IPS DF 19.7 (cell line): Measurements from ENCODE around the gene TXNDC17.
"Not testable (repeated sequence)": the region's sequence is repeated elsewhere in the genome, so short reads cannot be mapped to it uniquely, and the experiment has no call there.

Source experiments
- DNase-seq: peaks from one replicate; pipeline ENCODE4 v3.0.0-alpha.2; 2013; ENCODE audit warnings: low read depth, low spot score

The TXNDC17 gene

GRCh38 chr17:6683081-6683684 lies 42.3 kb downstream of the TXNDC17 start:
- no peak for DNase-seq

GRCh38 chr17:6683730-6684459 lies 43.0 kb downstream of the TXNDC17 start:
- no peak for DNase-seq

GRCh38 chr17:6684460-6684783 lies 43.6 kb downstream of the TXNDC17 start:
- DNase-seq, result no peak

- no peak for DNase-seq
Measured at GRCh38 chr17:6684881-6685767, 44.3 kb downstream of the TXNDC17 start.

GRCh38 chr17:6686026-6686425 lies 45.2 kb downstream of the TXNDC17 start:
- DNase-seq, result no peak

- no peak for DNase-seq
Measured at GRCh38 chr17:6688944-6689343, 48.1 kb downstream of the TXNDC17 start.

GRCh38 chr17:6690641-6691040 lies 49.8 kb downstream of the TXNDC17 start:
- no peak for DNase-seq

- no peak for DNase-seq
Measured at GRCh38 chr17:6691546-6691945, 50.7 kb downstream of the TXNDC17 start.

- DNase-seq, result not testable (repeated sequence)
Measured at GRCh38 chr17:6691958-6692357, 51.1 kb downstream of the TXNDC17 start.
